HG03520 (cell line): ENCODE measurements around the gene UBTD1.

ENCODE experiments used
- ATAC-seq: cut with Tn5 transposase; IDR thresholded peaks from one replicate; pipeline ENCODE4 v1.9.1; 2021; ENCODE audit warnings: mild to moderate bottlenecking, moderate library complexity; ENCODE audit not compliant: unreplicated experiment

Gene UBTD1

GRCh38 chr10:97607095-97607636 is 108.4 kb downstream of the UBTD1 start:
- ATAC-seq, result no peak

- ATAC-seq, result no peak
Measured at GRCh38 chr10:97608991-97609561, 110.4 kb downstream of the UBTD1 start.

- no peak for ATAC-seq
Measured at GRCh38 chr10:97611473-97611872, 112.7 kb downstream of the UBTD1 start.

- ATAC-seq, result no peak
Measured at GRCh38 chr10:97612386-97612785, 113.7 kb downstream of the UBTD1 start.

GRCh38 chr10:97618285-97618684 is 119.6 kb downstream of the UBTD1 start:
- ATAC-seq, result no peak

- no peak for ATAC-seq
Measured at GRCh38 chr10:97618733-97619132, 120.0 kb downstream of the UBTD1 start.
